PC-3 (cell line): ENCODE results near the gene TMED1. TPM values are rescaled to one million over a fixed set of nuclear protein-coding genes. Genes with fewer than 3 reads are reported as not detected.

ENCODE experiments used
- ATAC-seq: fragments of 200-7000 bp; cut with Tn5 transposase; 2 replicates; pipeline ENCODE4 v1.9.1; 2020; ENCODE audit warnings: mild to moderate bottlenecking, moderate library complexity
- BruUV-seq: library from RNA; stranded (reverse); fragments of 400-500 nt; replicated peaks from 2 replicates; lab custom pipeline; 2021; lab: Mats Ljungman, UMichigan
- CTCF ChIA-PET: fragments of 300-600 bp; sonication (Branson Sonifier 250); formaldehyde crosslinking; loops from one replicate; lab custom pipeline; 2022; ENCODE audit warnings: antibody characterized with exemption; lab: Charles Lee
- POLR2A ChIA-PET: fragments of 300-600 bp; sonication (Branson Sonifier 250); formaldehyde crosslinking; loops from one replicate; lab custom pipeline; 2022; ENCODE audit warnings: antibody characterized with exemption; ENCODE audit not compliant: unreplicated experiment; lab: Charles Lee
- DNase-seq: peaks from one replicate; pipeline ENCODE4 v3.0.0-alpha.2; 2015
- H2AFZ ChIP-seq: fragments of 300-600 bp; sonication (generic); 2 replicates; pipeline ENCODE4 v1.6.0; 2016; ENCODE audit warnings: antibody characterized with exemption, low read length
- H3F3A ChIP-seq: fragments of 300-600 bp; sonication (generic); one replicate; pipeline ENCODE4 v1.6.0; 2017; ENCODE audit warnings: antibody characterized with exemption, low read length, control low read depth, mild to moderate bottlenecking; ENCODE audit not compliant: unreplicated experiment
- H3K27ac ChIP-seq: fragments of 300-600 bp; sonication (generic); 2 replicates; pipeline ENCODE4 v1.5.1; 2016; ENCODE audit warnings: mild to moderate bottlenecking, low read length
- H3K27me3 ChIP-seq: fragments of 300-600 bp; sonication (generic); 2 replicates; pipeline ENCODE4 v1.6.1; 2016; ENCODE audit warnings: low read length, mixed read lengths
- H3K36me3 ChIP-seq: fragments of 300-600 bp; sonication (generic); 2 replicates; pipeline ENCODE4 v1.6.1; 2016; ENCODE audit warnings: low read depth, mixed run types, low read length, mixed read lengths
- H3K4me1 ChIP-seq: fragments of 300-600 bp; sonication (generic); 2 replicates; pipeline ENCODE4 v1.5.1; 2016; ENCODE audit warnings: low read length; ENCODE audit not compliant: insufficient read depth
- H3K4me2 ChIP-seq: fragments of 300-600 bp; sonication (generic); 2 replicates; pipeline ENCODE4 v1.6.0; 2016; ENCODE audit warnings: low read length
- H3K4me3 ChIP-seq: fragments of 300-600 bp; sonication (generic); 2 replicates; pipeline ENCODE4 v1.5.1; 2016; ENCODE audit warnings: mild to moderate bottlenecking, low read length, mixed read lengths
- H3K79me2 ChIP-seq: fragments of 300-600 bp; sonication (generic); 2 replicates; pipeline ENCODE4 v1.6.1; 2017; ENCODE audit warnings: low read length, mixed read lengths
- H3K9ac ChIP-seq: fragments of 300-600 bp; sonication (generic); 2 replicates; pipeline ENCODE4 v1.6.0; 2016; ENCODE audit warnings: mild to moderate bottlenecking, low read length
- H3K9me2 ChIP-seq: fragments of 300-600 bp; sonication (generic); replicated peaks from 2 replicates; pipeline ENCODE4 v1.6.1; 2016; ENCODE audit warnings: mixed run types, low read length, mixed read lengths
- H3K9me3 ChIP-seq: fragments of 300-600 bp; sonication (generic); 2 replicates; pipeline ENCODE4 v1.6.1; 2016; ENCODE audit warnings: low read length, mixed read lengths
- H4K20me1 ChIP-seq: fragments of 300-600 bp; sonication (generic); 2 replicates; pipeline ENCODE4 v1.6.1; 2016; ENCODE audit warnings: low read length, mixed read lengths
- CTCF ChIP-seq: fragments of 300-600 bp; sonication (generic); conservative IDR thresholded peaks from 2 replicates; pipeline ENCODE4 v1.5.1; 2017; ENCODE audit warnings: antibody characterized with exemption, low read depth, mild to moderate bottlenecking, low read length
- EZH2 ChIP-seq: fragments of 300-600 bp; sonication (generic); IDR thresholded peaks from one replicate; pipeline ENCODE4 v1.6.1; 2017; ENCODE audit warnings: antibody characterized with exemption, mild to moderate bottlenecking, low read length; ENCODE audit not compliant: unreplicated experiment
- EZH2phosphoT487 ChIP-seq: fragments of 300-600 bp; sonication (generic); IDR thresholded peaks from 2 replicates; pipeline ENCODE4 v1.6.1; 2018; ENCODE audit warnings: mild to moderate bottlenecking, antibody characterized with exemption, low read length, borderline replicate concordance
- intact Hi-C: fragments of 100-400 bp; cut with micrococcal nuclease; formaldehyde crosslinking; loops from 2 replicates; pipeline ENCODE4 v1.9.0; 2023
- total RNA-seq: library from RNA; depleted of rRNA; stranded (reverse); fragments of >200 nt; gene quantifications from 2 replicates; pipeline ENCODE4 v1.2.3, GENCODE V29; 2014

The TMED1 gene
- total RNA-seq, 1 experiment from 2014 or later: 81.2 TPM

- DNase-seq (peak; percentile 33), ATAC-seq (peak; percentile 19; the same call in 1 of the 2 replicates)
- no peaks in the 10 kb centered on the region for H3K27me3 ChIP-seq
- TF ChIP-seq EZH2: no peak
- H2AFZ ChIP-seq: no peak overlapping the region
- no peak overlapping the region for H3K4me3 ChIP-seq
- ChIA-PET POLR2A (no interaction called here), CTCF (interaction anchor here (0.7 to 0.8 kb wide), 2 partner anchors 19 to 168 kb away, joined by 3 to 4 read pairs; partner anchors contain the start of gene TMED1)
- H3K36me3 ChIP-seq: no peaks in the 10 kb centered on the region
- H3F3A ChIP-seq: no peaks in the 10 kb centered on the region
- BruUV-seq: no TSS peak
- H3K27ac ChIP-seq: no peak overlapping the region
- H3K4me1 ChIP-seq: no peaks in the 10 kb centered on the region
- H3K9me3 ChIP-seq: no peaks in the 10 kb centered on the region
- intact Hi-C loops: no loop called here
- H3K79me2 ChIP-seq: no peaks in the 10 kb centered on the region
- no peak overlapping the region for H3K4me2 ChIP-seq
- no peak overlapping the region for H3K9ac ChIP-seq
- H3K9me2 ChIP-seq: no peaks in the 10 kb centered on the region
- no peaks in the 10 kb centered on the region for H4K20me1 ChIP-seq
Observed at GRCh38 chr19:10854350-10855089, 18.5 kb upstream of the TMED1 start.

GRCh38 chr19:10852941-10853340, 16.9 kb upstream of the TMED1 start:
- no peak for DNase-seq
- H2AFZ ChIP-seq: no peak overlapping the region
- ATAC-seq: no peak
- H3K27ac ChIP-seq: no peak overlapping the region
- no peaks in the 10 kb centered on the region for H3K4me1 ChIP-seq
- H3F3A ChIP-seq: no peaks in the 10 kb centered on the region
- H3K4me2 ChIP-seq: no peak overlapping the region
- BruUV-seq: no TSS peak
- no peaks in the 10 kb centered on the region for H3K9me3 ChIP-seq
- intact Hi-C loops: no loop called here
- no peaks in the 10 kb centered on the region for H3K9me2 ChIP-seq
- H3K9ac ChIP-seq: no peak overlapping the region
- no peaks in the 10 kb centered on the region for H4K20me1 ChIP-seq
- no peaks in the 10 kb centered on the region for H3K36me3 ChIP-seq
- no peaks in the 10 kb centered on the region for H3K79me2 ChIP-seq
- TF ChIP-seq CTCF (no peak), EZH2phosphoT487 (no peak), EZH2 (no peak)
- H3K4me3 ChIP-seq: no peak overlapping the region
- ChIA-PET POLR2A (no interaction called here), CTCF (no interaction called here)
- H3K27me3 ChIP-seq: no peaks in the 10 kb centered on the region

- H4K20me1 ChIP-seq: no peaks in the 10 kb centered on the region
- no peaks in the 10 kb centered on the region for H3K9me2 ChIP-seq
- H3F3A ChIP-seq: no peaks in the 10 kb centered on the region
- no peak overlapping the region for H2AFZ ChIP-seq
- H3K27me3 ChIP-seq: no peaks in the 10 kb centered on the region
- no peaks in the 10 kb centered on the region for H3K4me1 ChIP-seq
- H3K36me3 ChIP-seq: no peaks in the 10 kb centered on the region
- H3K9ac ChIP-seq: no peak overlapping the region
- peak; percentile 55; the same call in 1 of the 2 replicates for ATAC-seq
- no peak overlapping the region for H3K4me2 ChIP-seq
- no peak overlapping the region for H3K4me3 ChIP-seq
- ChIA-PET CTCF (interaction anchor here (0.6 kb wide), 1 partner anchor 351 kb away, joined by 8 read pairs; no protein-coding TSS in a partner anchor), POLR2A (no interaction called here)
- no peak overlapping the region for H3K27ac ChIP-seq
- TF ChIP-seq EZH2phosphoT487 (no peak), CTCF (no peak), EZH2 (no peak)
- no TSS peak for BruUV-seq
- DNase-seq: peak; percentile 74
- no peaks in the 10 kb centered on the region for H3K79me2 ChIP-seq
- no peaks in the 10 kb centered on the region for H3K9me3 ChIP-seq
- intact Hi-C loops: no loop called here
Observed at GRCh38 chr19:10852098-10852800, 16.2 kb upstream of the TMED1 start.
